Ovary (tissue), 9 donors: ENCODE measurements around the gene BDKRB1. TPM values are rescaled to one million over a fixed set of nuclear protein-coding genes. Genes with fewer than 3 reads are reported as not detected.
"Not testable (repeated sequence)": the region's sequence is repeated elsewhere in the genome, so short reads cannot be mapped to it uniquely, and the experiment has no call there.

Source experiments
- DNase-seq, 5 donors: peaks; one replicate each; pipeline ENCODE4 v3.0.0-alpha.2; 2019 to 2020
- H3K27ac ChIP-seq, 2 donors: fragments of 200-600 bp; one replicate each; pipeline versions ENCODE4 v1.5.1 to v1.8.0; 2019 to 2022
- H3K27me3 ChIP-seq: fragments of 200-600 bp; one replicate; pipeline ENCODE4 v1.8.0; 2022
- H3K36me3 ChIP-seq: fragments of 200-600 bp; sonication (generic); one replicate; pipeline ENCODE4 v1.5.1; 2019
- H3K4me1 ChIP-seq: one replicate; pipeline ENCODE4 v1.8.1; 2013; ENCODE audit warnings: mild to moderate bottlenecking, moderate library complexity; ENCODE audit not compliant: insufficient read depth
- H3K4me3 ChIP-seq: fragments of 200-600 bp; sonication (generic); one replicate; pipeline ENCODE4 v1.5.1; 2017
- H3K9me3 ChIP-seq, 2 donors: fragments of 200-600 bp in 1 of 2; sonication (generic) in 1 of 2; one replicate each; pipeline versions ENCODE4 v1.5.1 to v1.8.1; 2013 to 2019; ENCODE audit warnings: mild to moderate bottlenecking in 1 of 2, moderate library complexity in 1 of 2
- EP300 ChIP-seq: sonication (generic); formaldehyde crosslinking; IDR thresholded peaks from one replicate; pipeline ENCODE4 v1.6.1; 2017; ENCODE audit warnings: antibody characterized with exemption
- POLR2A ChIP-seq: fragments of 450-650 bp; IDR thresholded peaks from one replicate; pipeline ENCODE4 v1.6.1; 2017; ENCODE audit warnings: antibody characterized with exemption, mild to moderate bottlenecking, moderate library complexity
- WGBS, 3 donors: extraction: QIAGEN DNeasy Blood & Tissue Kit in 1 of 3; methylation state at CpG; one replicate each; pipeline versions ENCODE4 v1.1.5 to v1.1.7; 2013 to 2017; 5-methylcytosine and 5-hydroxymethylcytosine counted together
- intact Hi-C, 4 donors: fragments of 100-400 bp; cut with DNase I; formaldehyde crosslinking; loops; one replicate each; pipeline versions ENCODE4 v1.11.0 to v1.15.1; 2022 to 2023
- polyA plus RNA-seq, 2 donors: library from polyadenylated mRNA; stranded (reverse); fragments of 200-250 nt in 1 of 2; fragments of 350-450 nt in 1 of 2; fragmentation: Illumina TruSeq in 1 of 2; extraction: RNeasy Lipid Tissue Mini Kit (QIAGEN cat#74804) in 1 of 2; gene quantifications; one replicate each; pipeline ENCODE4 v1.2.3, GENCODE V29; 2013 to 2014
- total RNA-seq, 7 donors: library from RNA; depleted of rRNA in 2 of 7; stranded (reverse); fragments of >200 nt in 2 of 7; fragmentation: NEBNext Ultra II Directional in 3 of 7; extraction: Animal tissue kit (Norgen Biotek cat#: 25700) in 3 of 7; gene quantifications; one replicate each; pipeline versions ENCODE4 v1.1.0 to v1.2.4, GENCODE V29; 2016 to 2023
- TF ChIP-seq, protein P1 (sequence below), 3 donors: fragments of 450-650 bp in 2 of 3; fragments of 200-600 bp in 1 of 3; IDR thresholded peaks; one replicate each; pipeline versions ENCODE4 v1.5.1 to v1.8.0; 2016 to 2022; ENCODE audit warnings: antibody characterized with exemption in 3 of 3, mild to moderate bottlenecking in 1 of 3
- donor health status: DM: no; HTN: no; CAD: no; lungs with moderate emphysema.
- donor health status: DM: no; HTN: no; CAD: no.
- donor health status: Bipolar disorder and iron deficiency.
- donor health status: DM: yes; HTN: yes; CAD: no.
- donor health status: DM: no; HTN: no; CAD: no.
- donor health status: DM: yes; HTN: yes; CAD: no.

The BDKRB1 gene
- total and polyA plus RNA-seq, 9 donors, result 0.30 to 5.3 (median 0.75) TPM; not detected in 5

DNA sequence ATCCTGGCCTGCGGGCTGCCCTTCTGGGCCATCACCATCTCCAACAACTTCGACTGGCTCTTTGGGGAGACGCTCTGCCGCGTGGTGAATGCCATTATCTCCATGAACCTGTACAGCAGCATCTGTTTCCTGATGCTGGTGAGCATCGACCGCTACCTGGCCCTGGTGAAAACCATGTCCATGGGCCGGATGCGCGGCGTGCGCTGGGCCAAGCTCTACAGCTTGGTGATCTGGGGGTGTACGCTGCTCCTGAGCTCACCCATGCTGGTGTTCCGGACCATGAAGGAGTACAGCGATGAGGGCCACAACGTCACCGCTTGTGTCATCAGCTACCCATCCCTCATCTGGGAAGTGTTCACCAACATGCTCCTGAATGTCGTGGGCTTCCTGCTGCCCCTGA lies 15.4 kb upstream of the BDKRB1 start:
- Histone ChIP-seq H3K36me3 (no peaks in the 10 kb centered on the region), H3K27me3 (no peaks in the 10 kb centered on the region), H3K4me1 (no peaks in the 10 kb centered on the region), H3K27ac (no peak overlapping the region), H3K9me3 (no peaks in the 10 kb centered on the region), H3K4me3 (no peak overlapping the region)
- no peak for DNase-seq
- intact Hi-C loops, result no loop called here
- TF ChIP-seq, protein P1, sequence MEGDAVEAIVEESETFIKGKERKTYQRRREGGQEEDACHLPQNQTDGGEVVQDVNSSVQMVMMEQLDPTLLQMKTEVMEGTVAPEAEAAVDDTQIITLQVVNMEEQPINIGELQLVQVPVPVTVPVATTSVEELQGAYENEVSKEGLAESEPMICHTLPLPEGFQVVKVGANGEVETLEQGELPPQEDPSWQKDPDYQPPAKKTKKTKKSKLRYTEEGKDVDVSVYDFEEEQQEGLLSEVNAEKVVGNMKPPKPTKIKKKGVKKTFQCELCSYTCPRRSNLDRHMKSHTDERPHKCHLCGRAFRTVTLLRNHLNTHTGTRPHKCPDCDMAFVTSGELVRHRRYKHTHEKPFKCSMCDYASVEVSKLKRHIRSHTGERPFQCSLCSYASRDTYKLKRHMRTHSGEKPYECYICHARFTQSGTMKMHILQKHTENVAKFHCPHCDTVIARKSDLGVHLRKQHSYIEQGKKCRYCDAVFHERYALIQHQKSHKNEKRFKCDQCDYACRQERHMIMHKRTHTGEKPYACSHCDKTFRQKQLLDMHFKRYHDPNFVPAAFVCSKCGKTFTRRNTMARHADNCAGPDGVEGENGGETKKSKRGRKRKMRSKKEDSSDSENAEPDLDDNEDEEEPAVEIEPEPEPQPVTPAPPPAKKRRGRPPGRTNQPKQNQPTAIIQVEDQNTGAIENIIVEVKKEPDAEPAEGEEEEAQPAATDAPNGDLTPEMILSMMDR (IDR thresholded peaks at IDR 0.05), result no peak
- no peak for TF ChIP-seq POLR2A
- TF ChIP-seq EP300, result no peak
- WGBS, 3 donors, result 95 to 97% (median 95%) methylated on average over 18 of the region's 18 CpGs

DNA sequence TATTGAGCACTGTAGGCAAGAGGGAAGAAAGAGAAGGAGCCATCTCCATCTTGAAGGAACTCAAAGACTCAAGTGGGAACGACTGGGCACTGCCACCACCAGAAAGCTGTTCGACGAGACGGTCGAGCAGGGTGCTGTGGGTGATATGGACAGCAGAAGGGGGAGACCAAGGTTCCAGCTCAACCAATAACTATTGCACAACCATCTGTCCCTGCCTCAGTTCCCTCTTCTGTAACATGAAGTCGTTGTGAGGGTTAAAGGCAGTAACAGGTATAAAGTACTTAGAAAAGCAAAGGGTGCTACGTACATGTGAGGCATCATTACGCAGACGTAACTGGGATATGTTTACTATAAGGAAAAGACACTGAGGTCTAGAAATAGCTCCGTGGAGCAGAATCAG lies 13.9 kb upstream of the BDKRB1 start:
- intact Hi-C loops, result no loop called here
- 90 to 93% (median 91%) methylated on average over 10 of the region's 10 CpGs for WGBS, 3 donors
- no peak for DNase-seq
- TF ChIP-seq EP300, result no peak
- TF ChIP-seq POLR2A, result no peak
- TF ChIP-seq, protein P1 (IDR thresholded peaks at IDR 0.05), result no peak
- H3K4me1 ChIP-seq, result no peaks in the 10 kb centered on the region
- no peaks in the 10 kb centered on the region for H3K27me3 ChIP-seq
- no peaks in the 10 kb centered on the region for H3K36me3 ChIP-seq
- no peak overlapping the region for H3K27ac ChIP-seq
- no peak overlapping the region for H3K4me3 ChIP-seq
- no peaks in the 10 kb centered on the region for H3K9me3 ChIP-seq

DNA sequence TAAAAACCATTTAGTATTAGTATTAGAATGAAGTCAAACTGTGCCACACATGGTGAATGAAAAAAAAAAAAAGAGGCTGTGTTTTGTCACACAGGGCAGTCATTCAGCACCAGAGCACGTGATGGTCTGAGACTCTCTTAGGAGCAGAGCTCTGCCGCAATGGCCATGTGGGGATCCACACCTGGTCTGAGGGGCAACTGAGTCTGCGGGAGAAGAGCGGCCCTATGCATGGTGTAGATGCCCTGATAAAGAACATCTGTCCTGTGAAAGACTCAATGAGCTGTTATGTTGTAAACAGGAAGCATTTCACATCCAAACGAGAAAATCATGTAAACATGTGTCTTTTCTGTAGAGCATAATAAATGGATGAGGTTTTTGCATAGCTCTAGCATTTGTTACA lies 12.2 kb upstream of the BDKRB1 start:
- Histone ChIP-seq H3K36me3 (no peaks in the 10 kb centered on the region), H3K4me3 (no peak overlapping the region), H3K9me3 (no peaks in the 10 kb centered on the region), H3K27me3 (no peaks in the 10 kb centered on the region), H3K27ac (no peak overlapping the region), H3K4me1 (no peaks in the 10 kb centered on the region)
- no peak for DNase-seq
- 56 to 67% (median 60%) methylated on average over 5 of the region's 5 CpGs for WGBS, 3 donors
- intact Hi-C loops, result no loop called here
- TF ChIP-seq, protein P1 (IDR thresholded peaks at IDR 0.05), result no peak
- TF ChIP-seq EP300, result no peak
- TF ChIP-seq POLR2A, result no peak

DNA sequence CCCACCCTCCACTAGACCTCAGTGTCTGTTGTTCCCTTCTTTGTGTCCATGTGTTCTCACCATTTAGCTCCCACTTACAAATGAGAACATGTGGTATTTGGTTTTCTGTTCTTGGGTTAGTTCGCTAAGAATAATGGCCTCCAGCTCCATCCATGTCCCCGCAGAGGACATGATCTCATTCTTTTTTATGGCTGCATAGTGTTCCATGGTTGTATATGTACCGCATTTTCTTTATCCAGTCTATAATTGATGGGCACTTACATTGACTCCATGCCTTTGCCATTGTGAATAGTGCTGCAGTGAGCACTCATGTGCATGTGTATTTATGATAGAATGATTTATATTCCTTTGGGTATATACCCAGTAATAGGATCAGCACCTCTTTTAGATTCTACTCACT lies 10.9 kb upstream of the BDKRB1 start:
- H3K4me1 ChIP-seq, H3K9me3 ChIP-seq, H3K4me3 ChIP-seq, H3K36me3 ChIP-seq, intact Hi-C loops, DNase-seq, H3K27ac ChIP-seq, H3K27me3 ChIP-seq: not testable (repeated sequence)
- WGBS, 3 donors, result 88 to 93% (median 90%) methylated on average over 3 of the region's 3 CpGs

DNA sequence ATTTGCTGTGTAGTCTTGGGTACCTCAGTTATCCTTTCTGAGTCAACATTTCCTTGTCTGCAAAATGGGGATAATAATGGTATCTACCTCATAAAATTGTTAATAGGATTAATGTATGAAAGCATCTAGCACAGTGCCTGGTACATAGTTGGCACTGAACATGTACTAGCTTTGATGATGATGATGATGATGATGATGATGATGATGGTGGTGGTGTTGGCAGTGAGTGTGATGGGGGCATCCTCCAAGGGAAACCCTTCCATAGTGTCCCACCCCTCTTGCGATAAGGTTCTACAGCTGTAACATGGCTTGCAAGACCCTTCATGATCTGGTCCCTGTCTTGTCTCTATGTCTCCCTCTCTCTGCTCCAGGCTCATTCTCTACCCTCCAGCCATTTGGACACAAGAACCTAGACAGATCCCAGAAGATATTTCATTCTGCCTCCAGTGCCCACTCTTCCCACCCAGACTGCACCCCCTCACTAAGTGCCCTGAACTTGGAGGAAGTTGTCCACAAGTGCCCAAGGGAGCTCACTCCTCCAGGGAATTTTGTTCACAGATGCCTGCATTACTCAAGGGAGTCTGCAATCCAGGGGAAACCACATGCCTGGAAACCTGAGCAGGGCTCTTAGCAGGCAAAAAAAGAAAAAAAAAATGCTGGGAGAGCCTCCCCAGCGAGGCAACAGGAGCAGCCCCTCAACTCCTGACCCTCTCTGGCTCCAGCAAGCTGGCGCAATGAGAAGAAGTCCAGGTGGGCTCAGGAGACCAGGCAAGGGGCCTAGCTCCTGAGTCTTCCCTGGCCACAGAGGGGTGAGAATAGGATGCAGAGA lies 10.1 kb upstream of the BDKRB1 start:
- Histone ChIP-seq H3K4me1 (no peaks in the 10 kb centered on the region), H3K27me3 (no peaks in the 10 kb centered on the region), H3K4me3 (no peak overlapping the region), H3K9me3 (no peaks in the 10 kb centered on the region), H3K27ac (no peak overlapping the region), H3K36me3 (no peaks in the 10 kb centered on the region)
- 83 to 84% (median 84%) methylated on average over 3 of the region's 3 CpGs for WGBS, 3 donors
- intact Hi-C loops, result no loop called here
- no peak for DNase-seq
- no peak for TF ChIP-seq POLR2A
